ENCODE measurements around the gene ZMYND15.
"Not testable (repeated sequence)": the region's sequence is repeated elsewhere in the genome, so short reads cannot be mapped to it uniquely, and the experiment has no call there.

Gene ZMYND15

GRCh38 chr17:4739122-4740024 is at the start of gene ZMYND15, which contains the start of gene CXCL16:
TSS of gene ZMYND15 (plus strand) at chr17:4739833. CDS start at chr17:4740549, 716 bp downstream.
TSS of gene CXCL16 (minus strand) at chr17:4739928. CDS start at chr17:4739339, 589 bp downstream.
- DNase-seq: no peak

GRCh38 chr17:4689872-4690271 is 49.8 kb upstream of the ZMYND15 start:
- not testable (repeated sequence) for DNase-seq

GRCh38 chr17:4690745-4691144 is 48.9 kb upstream of the ZMYND15 start:
- DNase-seq: no peak

- no peak for DNase-seq
These were observed 47.9 kb upstream of the ZMYND15 start for GRCh38 chr17:4691686-4692085.

- DNase-seq: no peak
These were observed 46.2 kb upstream of the ZMYND15 start for GRCh38 chr17:4693416-4693815.

GRCh38 chr17:4696437-4696805 is 43.2 kb upstream of the ZMYND15 start:
- no peak for DNase-seq

GRCh38 chr17:4699401-4700056 is 40.1 kb upstream of the ZMYND15 start:
- DNase-seq: not testable (repeated sequence)

- DNase-seq: no peak
These were observed 38.5 kb upstream of the ZMYND15 start for GRCh38 chr17:4701116-4701515.

GRCh38 chr17:4703330-4703691 is 36.3 kb upstream of the ZMYND15 start:
- no peak for DNase-seq

GRCh38 chr17:4704574-4704907 is 35.1 kb upstream of the ZMYND15 start:
- DNase-seq: not testable (repeated sequence)

GRCh38 chr17:4704991-4705390 is 34.6 kb upstream of the ZMYND15 start:
- DNase-seq: no peak

GRCh38 chr17:4706121-4706520 is 33.5 kb upstream of the ZMYND15 start:
- no peak for DNase-seq

- peak; percentile 11 for DNase-seq
These were observed 31.2 kb upstream of the ZMYND15 start for GRCh38 chr17:4708436-4708835.

- DNase-seq: peak; percentile 98
These were observed 29.6 kb upstream of the ZMYND15 start, which contains the start of gene ARRB2 for GRCh38 chr17:4709794-4710692. TSS of gene ARRB2 (plus strand) at chr17:4710632. CDS start at chr17:4710722, 90 bp downstream.

GRCh38 chr17:4710693-4711634 is 28.7 kb upstream of the ZMYND15 start:
- no peak for DNase-seq

- no peak for DNase-seq
These were observed 27.9 kb upstream of the ZMYND15 start for GRCh38 chr17:4711661-4712181.

- no peak for DNase-seq
These were observed 27.1 kb upstream of the ZMYND15 start for GRCh38 chr17:4712526-4712925.

GRCh38 chr17:4714340-4715062 is 25.1 kb upstream of the ZMYND15 start:
- not testable (repeated sequence) for DNase-seq

- no peak for DNase-seq
These were observed 24.4 kb upstream of the ZMYND15 start for GRCh38 chr17:4715063-4715744.

GRCh38 chr17:4716081-4716480 is 23.6 kb upstream of the ZMYND15 start:
- DNase-seq: no peak

All from NCI-H2171 treated with DMSO at 0.1 percent for 48 hours (cell line).